Heart left ventricle (tissue), 13 donors: ENCODE results near the gene CYP4X1.

Experiments
- CTCF ChIP-seq, 12 donors: fragments of 200-600 bp; sonication (generic) in 4 of 12; IDR thresholded peaks; one replicate each; pipeline versions ENCODE4 v1.5.0 to v1.8.0; 2018 to 2022; ENCODE audit warnings: antibody characterized with exemption in 12 of 12, mild to moderate bottlenecking in 5 of 12
- POLR2A ChIP-seq, 2 donors: fragments of 450-650 bp; IDR thresholded peaks; one replicate each; pipeline ENCODE4 v1.6.1; 2017; ENCODE audit warnings: antibody characterized with exemption in 2 of 2, mild to moderate bottlenecking in 2 of 2, moderate library complexity in 2 of 2
- donor health status: ischemic (EF 13 %, LVEDD 7.1; RV severe dilation, severe dysfunction).
- donor health status: DM: no; HTN: yes; CAD: no.
- donor health status: DM: no; HTN: no; CAD: no.
- donor health status: ischemic (EF 25% LVEDD 6.9; RV normal size, moderate dysfunction).
- donor health status: ischemic (EF 25% LVEDD 5.7; RV mildly dilated, moderate dysfunction).
- donor health status: ischemic (EF 35%, LVEDD 5.7; RV mildly dilated, moderate dysfunction).
- donor health status: nonischemic (EF 11% LVEDD 7.7; RV severe dilation, severe dysfunction).
- donor health status: DM: yes; HTN: yes; CAD: no.
- donor health status: PGD.
- donor health status: ischemic (EF 29% LVEDD 5.4; RV normal size, mild dysfunction).
- donor health status: nonischemic (EF 23%, LVEDD 6.1; RV moderate dilation, normal function).

- TF ChIP-seq CTCF (IDR thresholded peaks at IDR 0.05) (no peak), POLR2A (IDR thresholded peaks at IDR 0.05) (no peak)
These were observed 6.8 kb downstream of the CYP4X1 start for GRCh38 chr1:47030170-47030805.
